K562 (cell line): ENCODE data around the gene MARCHF5. TPM values are rescaled to one million over a fixed set of nuclear protein-coding genes. Genes with fewer than 3 reads are reported as not detected.
"Not testable (repeated sequence)": the region's sequence is repeated elsewhere in the genome, so short reads cannot be mapped to it uniquely, and the experiment has no call there.

Source experiments
- ATAC-seq: fragments of 200-7000 bp; cut with Tn5 transposase; 3 replicates; pipeline ENCODE4 v1.9.1; 2020; ENCODE audit warnings: moderate library complexity
- BruUV-seq: library from RNA; stranded (reverse); fragments of 400-500 nt; replicated peaks from 2 replicates; lab custom pipeline; 2021; lab: Mats Ljungman, UMichigan
- CTCF ChIA-PET: fragments of 300-600 bp; formaldehyde crosslinking; extraction: SDS; loops from one replicate; lab custom pipeline; 2021; ENCODE audit warnings: low intra/inter-chr PET ratio; lab: Yijun Ruan, JAX
- POLR2A ChIA-PET: fragments of 300-600, 350-650 bp; sonication (Branson Sonifier 250); formaldehyde crosslinking; extraction: SDS; loops from one replicate; lab custom pipeline; 2021; ENCODE audit warnings: antibody characterized with exemption, inconsistent platforms; lab: Yijun Ruan, JAX
- DNase-seq, 4 experiments: peaks; one replicate each; pipeline versions ENCODE4 v3.0.0 to v3.0.0-alpha.2; 2011 to 2018; ENCODE audit warnings: low spot score in 3 of 4, mixed read lengths in 3 of 4; ENCODE audit errors: extremely low read depth in 1 of 4
- FAIRE-seq: peaks from 2 replicates; lab custom pipeline; 2011; peaks lifted over from hg19 to GRCh38; lab: Jason Lieb, UNC
- H2AFZ ChIP-seq: 2 replicates; pipeline ENCODE4 v1.6.0; 2011; ENCODE audit warnings: low read depth, low read length, control low read depth, inconsistent platforms
- H3K27ac ChIP-seq: fragments of 200-600 bp; 3 replicates; pipeline ENCODE4 v1.8.0; 2011; ENCODE audit warnings: low read depth, mild to moderate bottlenecking, control low read depth, inconsistent platforms, low read length, moderate library complexity, mixed read lengths; ENCODE audit errors: extremely low read depth
- H3K27me3 ChIP-seq, 2 experiments: fragments of 300-600 bp in 1 of 2; 2 replicates in 1 of 2; 3 replicates in 1 of 2; pipeline versions ENCODE4 v1.6.0 to v1.8.0; 2011; ENCODE audit warnings: inconsistent platforms in 2 of 2, low read length in 2 of 2, mild to moderate bottlenecking in 1 of 2, mixed read lengths in 1 of 2, moderate library complexity in 1 of 2; ENCODE audit not compliant: control insufficient read depth in 2 of 2, insufficient read depth in 2 of 2
- H3K36me3 ChIP-seq: fragments of 300-600 bp; 3 replicates; pipeline ENCODE4 v1.8.0; 2011; ENCODE audit warnings: mild to moderate bottlenecking, low read length, inconsistent platforms; ENCODE audit not compliant: control insufficient read depth, insufficient read depth
- H3K4me1 ChIP-seq, 2 experiments: fragments of 200-600 bp in 1 of 2; replicated peaks in 1 of 2; 2 replicates in 1 of 2; 3 replicates in 1 of 2; pipeline versions ENCODE4 v1.5.1 to v1.8.0; 2011; ENCODE audit warnings: inconsistent platforms in 2 of 2, low read length in 2 of 2, mild to moderate bottlenecking in 1 of 2, mixed read lengths in 1 of 2, moderate library complexity in 1 of 2; ENCODE audit not compliant: control insufficient read depth in 2 of 2, insufficient read depth in 2 of 2
- H3K4me2 ChIP-seq: 2 replicates; pipeline ENCODE4 v1.6.1; 2011; ENCODE audit warnings: low read length, control low read depth, inconsistent platforms, mixed read lengths; ENCODE audit not compliant: insufficient read depth
- H3K4me3 ChIP-seq: fragments of 200-600 bp; sonication (generic), shearing (Covaris generic); 2 replicates; pipeline ENCODE4 v1.5.1; 2016; ENCODE audit warnings: control low read depth, inconsistent platforms
- H3K79me2 ChIP-seq: fragments of 200-600 bp; 3 replicates; pipeline ENCODE4 v1.8.0; 2011; ENCODE audit warnings: low read length, inconsistent platforms; ENCODE audit not compliant: control insufficient read depth, insufficient read depth
- H3K9ac ChIP-seq, 2 experiments: 2 replicates each; pipeline versions ENCODE4 v1.6.0 to v1.6.1; 2011; ENCODE audit warnings: low read depth in 2 of 2, low read length in 2 of 2, control low read depth in 1 of 2, inconsistent platforms in 1 of 2, mild to moderate bottlenecking in 1 of 2, mixed read lengths in 1 of 2; ENCODE audit not compliant: insufficient read depth in 1 of 2
- H3K9me1 ChIP-seq: one replicate; pipeline ENCODE4 v1.6.0; 2011; ENCODE audit warnings: inconsistent platforms, mild to moderate bottlenecking, low read length, moderate library complexity; ENCODE audit not compliant: control insufficient read depth, insufficient read depth
- H3K9me3 ChIP-seq: replicated peaks from 2 replicates; pipeline ENCODE4 v1.5.1; 2011; ENCODE audit warnings: low read depth, low read length, inconsistent platforms; ENCODE audit not compliant: control insufficient read depth, insufficient read depth
- H4K20me1 ChIP-seq: replicated peaks from 2 replicates; pipeline ENCODE4 v1.6.1; 2011; ENCODE audit warnings: low read length, inconsistent platforms, mixed read lengths; ENCODE audit not compliant: control insufficient read depth, insufficient read depth
- CBX1 ChIP-seq: sonication (generic); IDR thresholded peaks from 2 replicates; pipeline ENCODE4 v1.6.1; 2016; ENCODE audit warnings: antibody characterized with exemption, low read depth, mild to moderate bottlenecking
- CBX3 ChIP-seq, 2 experiments: IDR thresholded peaks; 1 replicate in 1 of 2; 2 replicates in 1 of 2; pipeline ENCODE4 v1.6.1; 2012; ENCODE audit warnings: inconsistent platforms in 2 of 2, low read length in 2 of 2, borderline replicate concordance in 1 of 2, control low read depth in 1 of 2
- CREM ChIP-seq: IDR thresholded peaks from 2 replicates; pipeline ENCODE4 v1.6.1; 2014; ENCODE audit warnings: antibody characterized with exemption, low read depth
- DMBX1 ChIP-seq: fragments of 250-450 bp; sonication (Bioruptor Pico); IDR thresholded peaks from 2 replicates; pipeline ENCODE4 v1.8.0; 2022; ENCODE audit warnings: inconsistent platforms, mild to moderate bottlenecking, moderate library complexity, borderline replicate concordance
- NRF1 ChIP-seq, 2 experiments: fragments of 450-650 bp; IDR thresholded peaks in 1 of 2; conservative IDR thresholded peaks in 1 of 2; 2 replicates each; pipeline ENCODE4 v1.6.1; 2014; ENCODE audit warnings: mild to moderate bottlenecking in 2 of 2
- POLR3A ChIP-seq: IDR thresholded peaks from 2 replicates; pipeline ENCODE4 v1.6.1; 2011; ENCODE audit warnings: borderline replicate concordance, mild to moderate bottlenecking, moderate library complexity; ENCODE audit not compliant: insufficient read length, insufficient read depth; ENCODE audit errors: extremely low read depth
- SAP30 ChIP-seq: fragments of 200-600 bp; sonication (generic); IDR thresholded peaks from 2 replicates; pipeline ENCODE4 v1.6.1; 2012; ENCODE audit warnings: borderline replicate concordance, low read depth, mild to moderate bottlenecking, moderate library complexity, low read length, control low read depth, inconsistent platforms; ENCODE audit not compliant: insufficient read depth, poor library complexity, severe bottlenecking
- SP1 ChIP-seq: sonication (generic); formaldehyde crosslinking; IDR thresholded peaks from 2 replicates; pipeline ENCODE4 v1.8.1; 2022; ENCODE audit warnings: mild to moderate bottlenecking, missing genetic modification reagents
- ZNF511 ChIP-seq: sonication (generic); formaldehyde crosslinking; IDR thresholded peaks from 2 replicates; pipeline ENCODE4 v1.8.0; 2022; ENCODE audit warnings: mild to moderate bottlenecking, missing genetic modification reagents
- ZNF764 ChIP-seq: fragments of 250-450 bp; sonication (Bioruptor Pico); IDR thresholded peaks from 2 replicates; pipeline ENCODE4 v1.4.0; 2020; ENCODE audit warnings: low read depth, mild to moderate bottlenecking, moderate library complexity
- WGBS: fragments of 100-300 bp; shearing (Covaris generic); methylation state at CpG from one replicate; pipeline ENCODE4 v1.1.6; 2016; ENCODE audit warnings: low coverage, mixed read lengths; ENCODE audit not compliant: insufficient coverage; ENCODE audit errors: missing lambda C conversion rate; 5-methylcytosine and 5-hydroxymethylcytosine counted together
- in situ Hi-C: fragments of 300-500 bp; cut with MboI; formaldehyde crosslinking; loops from 4 replicates; pipeline ENCODE4 v1.15.0; 2018; ENCODE audit warnings: inconsistent platforms, mixed read lengths
- intact Hi-C: fragments of 100-400 bp; cut with micrococcal nuclease; formaldehyde crosslinking; loops from 2 replicates; pipeline ENCODE4 v1.14.2; 2022
- polyA plus RNA-seq, 8 experiments: library from polyadenylated mRNA; depleted of rRNA in 4 of 8; stranded (reverse) in 5 of 8; unstranded in 3 of 8; fragments of >200 nt; fragmentation: Nextera tagmentation in 2 of 8; fragmentation: Illumina TruSeq in 1 of 8; extraction: Ambion mirVana in 2 of 8; extraction: Trizol in 1 of 8; gene quantifications; 2 replicates each; pipeline versions ENCODE4 v1.2.1 to v1.2.3, GENCODE V29; 2011 to 2014; ENCODE audit warnings: inconsistent platforms in 1 of 8, missing spikeins in 1 of 8
- total RNA-seq, 7 experiments: library from RNA; depleted of rRNA in 6 of 7; stranded (reverse); fragments of >200 nt in 6 of 7; fragmentation: Illumina TruSeq in 2 of 7; extraction: Trizol in 2 of 7; gene quantifications; 2 replicates each; pipeline versions ENCODE4 v1.2.1 to v1.2.3, GENCODE V29; 2011 to 2021; ENCODE audit warnings: low replicate concordance in 1 of 7
- TF ChIP-seq, protein P1 (sequence below), 3 experiments: fragments of 200-800 bp in 1 of 3; fragments of 250-450 bp in 1 of 3; fragments of 450-650 bp in 1 of 3; sonication (Bioruptor Pico) in 1 of 3; sonication (Bioruptor generic) in 1 of 3; formaldehyde crosslinking in 1 of 3; IDR thresholded peaks; 2 replicates each; pipeline versions ENCODE4 v1.6.1 to v1.8.0; 2016 to 2022; ENCODE audit warnings: mild to moderate bottlenecking in 2 of 3, missing genetic modification characterization in 2 of 3, missing compliant biosample characterization in 1 of 3, moderate library complexity in 1 of 3

MARCHF5 gene
- total and polyA plus RNA-seq, 9 of the 15 experiments (the other 6 are each of a cell fraction or from before 2014, with no cell fraction given) = 3.4 to 27.2 (median 11.5) TPM

GRCh38 chr10:92387289-92387940 is 96.4 kb downstream of the MARCHF5 start (continued):
- TF ChIP-seq ZNF511 (CRISPR knock-in tag) = 0 out of 2 replicates have a peak, but pooled peaks have one; percentile 76
- TF ChIP-seq NRF1 (conservative IDR thresholded peaks at IDR 0.05 in 1 of 2, IDR thresholded peaks at IDR 0.05 in 1 of 2) = peak; percentile 16 to 17; a peak in 1 of 4 replicates
- 0 out of 2 replicates have a peak, but pooled peaks have one; percentile 40 for TF ChIP-seq DMBX1
- TF ChIP-seq POLR3A = no peak
- peak; percentile 76; the same call in 1 of the 2 replicates for TF ChIP-seq SP1 (CRISPR knock-in tag)
- TF ChIP-seq, protein P1, sequence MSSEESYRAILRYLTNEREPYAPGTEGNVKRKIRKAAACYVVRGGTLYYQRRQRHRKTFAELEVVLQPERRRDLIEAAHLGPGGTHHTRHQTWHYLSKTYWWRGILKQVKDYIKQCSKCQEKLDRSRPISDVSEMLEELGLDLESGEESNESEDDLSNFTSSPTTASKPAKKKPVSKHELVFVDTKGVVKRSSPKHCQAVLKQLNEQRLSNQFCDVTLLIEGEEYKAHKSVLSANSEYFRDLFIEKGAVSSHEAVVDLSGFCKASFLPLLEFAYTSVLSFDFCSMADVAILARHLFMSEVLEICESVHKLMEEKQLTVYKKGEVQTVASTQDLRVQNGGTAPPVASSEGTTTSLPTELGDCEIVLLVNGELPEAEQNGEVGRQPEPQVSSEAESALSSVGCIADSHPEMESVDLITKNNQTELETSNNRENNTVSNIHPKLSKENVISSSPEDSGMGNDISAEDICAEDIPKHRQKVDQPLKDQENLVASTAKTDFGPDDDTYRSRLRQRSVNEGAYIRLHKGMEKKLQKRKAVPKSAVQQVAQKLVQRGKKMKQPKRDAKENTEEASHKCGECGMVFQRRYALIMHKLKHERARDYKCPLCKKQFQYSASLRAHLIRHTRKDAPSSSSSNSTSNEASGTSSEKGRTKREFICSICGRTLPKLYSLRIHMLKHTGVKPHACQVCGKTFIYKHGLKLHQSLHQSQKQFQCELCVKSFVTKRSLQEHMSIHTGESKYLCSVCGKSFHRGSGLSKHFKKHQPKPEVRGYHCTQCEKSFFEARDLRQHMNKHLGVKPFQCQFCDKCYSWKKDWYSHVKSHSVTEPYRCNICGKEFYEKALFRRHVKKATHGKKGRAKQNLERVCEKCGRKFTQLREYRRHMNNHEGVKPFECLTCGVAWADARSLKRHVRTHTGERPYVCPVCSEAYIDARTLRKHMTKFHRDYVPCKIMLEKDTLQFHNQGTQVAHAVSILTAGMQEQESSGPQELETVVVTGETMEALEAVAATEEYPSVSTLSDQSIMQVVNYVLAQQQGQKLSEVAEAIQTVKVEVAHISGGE (CRISPR knock-in tag; IDR thresholded peaks at IDR 0.05) = no peak
- TF ChIP-seq ZNF764 (CRISPR knock-in tag) = no peak
- TF ChIP-seq CBX1 = no peak
- TF ChIP-seq CBX3 (IDR thresholded peaks at IDR 0.05; ENCODE audit: borderline replicate concordance in 1 of 2, low read length in 2 of 2) = 0 out of 3 replicates have a peak, but pooled peaks of 1 of the 2 experiments have one; percentile 34
- peak; percentile 48 for TF ChIP-seq SAP30
- peak; percentile 95 for TF ChIP-seq CREM

GRCh38 chr10:92393173-92393572 is 102.2 kb downstream of the MARCHF5 start:
- DNase-seq, H3K4me2 ChIP-seq, H3K9me3 ChIP-seq, H3K4me1 ChIP-seq, FAIRE-seq, H3K4me3 ChIP-seq, ATAC-seq, BruUV-seq, H3K79me2 ChIP-seq, H4K20me1 ChIP-seq, H3K9me1 ChIP-seq, in situ Hi-C loops, H3K27ac ChIP-seq, H3K9ac ChIP-seq, H3K27me3 ChIP-seq, H2AFZ ChIP-seq, intact Hi-C loops, CTCF ChIA-PET, H3K36me3 ChIP-seq: not testable (repeated sequence)
- POLR2A ChIA-PET = interaction anchor here (1.1 kb wide), 1 partner anchor 14 kb away, joined by 3 read pairs; no protein-coding TSS in a partner anchor
- WGBS = 89% methylated on average over 1 of the region's 1 CpG
